Transverse colon (tissue), 4 donors: Measurements from ENCODE around the gene GJB2. TPM values are rescaled to one million over a fixed set of nuclear protein-coding genes. Genes with fewer than 3 reads are reported as not detected.

ENCODE experiments used
- DNase-seq: peaks from one replicate; pipeline ENCODE4 v3.0.0-alpha.2; 2019
- H3K27ac ChIP-seq, 4 donors: fragments of 200-600 bp; sonication (generic); 2 replicates each; pipeline ENCODE4 v1.5.1; 2016 to 2018; ENCODE audit warnings: inconsistent platforms in 4 of 4
- H3K27me3 ChIP-seq: fragments of 200-600 bp; sonication (generic); 2 replicates; pipeline ENCODE4 v1.5.1; 2017; ENCODE audit warnings: inconsistent platforms
- H3K36me3 ChIP-seq, 4 donors: fragments of 200-600 bp; sonication (generic); 2 replicates each; pipeline ENCODE4 v1.5.1; 2017 to 2019; ENCODE audit warnings: inconsistent platforms in 4 of 4
- H3K4me1 ChIP-seq, 4 donors: fragments of 200-600 bp; sonication (generic); 2 replicates each; pipeline ENCODE4 v1.5.1; 2017 to 2020; ENCODE audit warnings: inconsistent platforms in 4 of 4
- H3K4me3 ChIP-seq, 4 donors: fragments of 200-600 bp; sonication (generic); 1 replicate in 1 of 4; 2 replicates in 3 of 4; pipeline versions ENCODE4 v1.5.1 to v1.6.1; 2017 to 2019; ENCODE audit warnings: inconsistent platforms in 4 of 4
- H3K9me3 ChIP-seq, 2 donors: fragments of 200-600 bp; sonication (generic); 2 replicates each; pipeline ENCODE4 v1.5.1; 2017 to 2019; ENCODE audit warnings: inconsistent platforms in 2 of 2
- EP300 ChIP-seq: sonication (generic); formaldehyde crosslinking; IDR thresholded peaks from one replicate; pipeline ENCODE4 v1.6.1; 2017; ENCODE audit warnings: antibody characterized with exemption, low read depth
- POLR2A ChIP-seq: fragments of 450-650 bp; IDR thresholded peaks from one replicate; pipeline ENCODE4 v1.6.1; 2016; ENCODE audit warnings: antibody characterized with exemption, mild to moderate bottlenecking, moderate library complexity
- POLR2AphosphoS5 ChIP-seq, 3 donors: sonication (generic); formaldehyde crosslinking; IDR thresholded peaks; one replicate each; pipeline ENCODE4 v1.6.1; 2016; ENCODE audit warnings: antibody characterized with exemption in 3 of 3
- WGBS, 2 donors: methylation state at CpG; one replicate each; pipeline ENCODE4 v1.1.5; 2018; ENCODE audit warnings: low coverage in 1 of 2; 5-methylcytosine and 5-hydroxymethylcytosine counted together
- in situ Hi-C, 4 donors: fragments of 200-750 bp; cut with MboI; loops; one replicate each; pipeline versions ENCODE4 v1.15.0 to v1.15.1; 2017; ENCODE audit warnings: low sequenced_read_pairs in 3 of 4, low pct_ligation_motif_present in 1 of 4, low pct_unique_long_range_greater_than_20kb in 1 of 4
- intact Hi-C: fragments of 100-400 bp; cut with DNase I; formaldehyde crosslinking; loops from one replicate; pipeline ENCODE4 v1.15.1; 2023; ENCODE audit warnings: low total_unique reads
- total RNA-seq, 4 donors: library from RNA; depleted of rRNA; stranded (reverse); fragments of >200 nt; gene quantifications; one replicate each; pipeline ENCODE4 v1.1.0, GENCODE V29; 2016
- TF ChIP-seq, protein P1 (sequence below), 5 experiments: fragments of 200-600 bp in 3 of 5; fragments of 450-650 bp in 2 of 5; sonication (generic) in 3 of 5; IDR thresholded peaks; 1 replicate in 2 of 5; 2 replicates in 3 of 5; pipeline ENCODE4 v1.5.1; 2016 to 2017; ENCODE audit warnings: antibody characterized with exemption in 5 of 5, inconsistent platforms in 3 of 5, mild to moderate bottlenecking in 2 of 5, moderate library complexity in 1 of 5

Gene GJB2
- total RNA-seq, 4 donors from 2014 or later, result 5.0 to 38.4 (median 25.9) TPM

- Histone ChIP-seq H3K4me1 (no peaks in the 10 kb centered on the region), H3K4me3 (no peak overlapping the region), H3K27ac (no peak overlapping the region), H3K27me3 (peaks cover 60% of the 10 kb centered on the region), H3K9me3 (no peaks in the 10 kb centered on the region), H3K36me3 (no peaks in the 10 kb centered on the region)
- in situ Hi-C loops (loop anchor here in 1 of 4 donors (25.0 kb wide), 1 partner anchor 214 kb away; no protein-coding TSS in a partner anchor), intact Hi-C loops (no loop called here)
- 85% methylated on average over 11 of the region's 11 CpGs; no CpG with 5 or more reads in 1 of the 2 donors for WGBS, 2 donors
- TF ChIP-seq, protein P1, sequence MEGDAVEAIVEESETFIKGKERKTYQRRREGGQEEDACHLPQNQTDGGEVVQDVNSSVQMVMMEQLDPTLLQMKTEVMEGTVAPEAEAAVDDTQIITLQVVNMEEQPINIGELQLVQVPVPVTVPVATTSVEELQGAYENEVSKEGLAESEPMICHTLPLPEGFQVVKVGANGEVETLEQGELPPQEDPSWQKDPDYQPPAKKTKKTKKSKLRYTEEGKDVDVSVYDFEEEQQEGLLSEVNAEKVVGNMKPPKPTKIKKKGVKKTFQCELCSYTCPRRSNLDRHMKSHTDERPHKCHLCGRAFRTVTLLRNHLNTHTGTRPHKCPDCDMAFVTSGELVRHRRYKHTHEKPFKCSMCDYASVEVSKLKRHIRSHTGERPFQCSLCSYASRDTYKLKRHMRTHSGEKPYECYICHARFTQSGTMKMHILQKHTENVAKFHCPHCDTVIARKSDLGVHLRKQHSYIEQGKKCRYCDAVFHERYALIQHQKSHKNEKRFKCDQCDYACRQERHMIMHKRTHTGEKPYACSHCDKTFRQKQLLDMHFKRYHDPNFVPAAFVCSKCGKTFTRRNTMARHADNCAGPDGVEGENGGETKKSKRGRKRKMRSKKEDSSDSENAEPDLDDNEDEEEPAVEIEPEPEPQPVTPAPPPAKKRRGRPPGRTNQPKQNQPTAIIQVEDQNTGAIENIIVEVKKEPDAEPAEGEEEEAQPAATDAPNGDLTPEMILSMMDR (IDR thresholded peaks at IDR 0.05), result no peak
- TF ChIP-seq POLR2AphosphoS5 (IDR thresholded peaks at IDR 0.05) (no peak), POLR2A (no peak), EP300 (no peak)
- no peak for DNase-seq
Measured at GRCh38 chr13:20151612-20152011, 41.1 kb downstream of the GJB2 start.

- Histone ChIP-seq H3K27me3 (peaks cover 57% of the 10 kb centered on the region), H3K9me3 (no peaks in the 10 kb centered on the region), H3K27ac (no peak overlapping the region), H3K4me1 (no peaks in the 10 kb centered on the region), H3K36me3 (no peaks in the 10 kb centered on the region), H3K4me3 (no peak overlapping the region)
- intact Hi-C loops, result no loop called here
- DNase-seq, result no peak
- 77% methylated on average over 4 to 6 of the region's 6 CpGs for WGBS, 2 donors
- TF ChIP-seq POLR2AphosphoS5 (IDR thresholded peaks at IDR 0.05), result no peak
- TF ChIP-seq POLR2A, result no peak
- no peak for TF ChIP-seq EP300
- TF ChIP-seq, protein P1 (IDR thresholded peaks at IDR 0.05), result no peak
- in situ Hi-C loops, result loop anchor here in 1 of 4 donors (25.0 kb wide), 1 partner anchor 214 kb away; no protein-coding TSS in a partner anchor
Measured at GRCh38 chr13:20151016-20151415, 41.7 kb downstream of the GJB2 start.

DNA sequence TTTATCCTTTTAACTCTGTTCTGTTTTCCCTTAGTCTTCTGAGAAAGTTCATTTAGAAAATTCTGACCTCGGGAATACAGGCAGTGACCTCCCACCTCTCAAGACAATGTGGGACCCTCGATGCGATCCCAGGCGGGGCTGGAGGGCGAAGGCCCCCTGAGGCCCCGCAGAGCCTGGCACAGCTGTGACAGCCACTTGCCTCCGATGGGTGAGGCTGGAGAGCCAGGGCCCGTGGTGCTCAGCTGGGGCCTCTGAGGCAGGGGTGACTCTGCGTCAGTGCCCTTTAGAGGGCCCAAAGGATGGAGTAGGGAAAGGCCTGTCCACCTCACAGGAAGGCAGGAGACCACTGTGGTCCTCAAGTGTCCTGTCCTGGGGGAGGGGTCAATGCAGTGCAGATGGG lies 42.2 kb downstream of the GJB2 start:
- Histone ChIP-seq H3K27ac (no peak overlapping the region), H3K9me3 (no peaks in the 10 kb centered on the region), H3K4me3 (no peak overlapping the region), H3K4me1 (no peaks in the 10 kb centered on the region), H3K27me3 (peaks cover 57% of the 10 kb centered on the region), H3K36me3 (no peaks in the 10 kb centered on the region)
- no peak for TF ChIP-seq POLR2AphosphoS5 (IDR thresholded peaks at IDR 0.05)
- TF ChIP-seq, protein P1 (IDR thresholded peaks at IDR 0.05), result no peak
- TF ChIP-seq POLR2A, result no peak
- no peak for TF ChIP-seq EP300
- DNase-seq, result no peak
- intact Hi-C loops, result no loop called here
- WGBS, 2 donors, result 67% methylated on average over 9 of the region's 9 CpGs; no CpG with 5 or more reads in 1 of the 2 donors
- in situ Hi-C loops, result loop anchor here in 1 of 4 donors (25.0 kb wide), 1 partner anchor 213 kb away; no protein-coding TSS in a partner anchor

DNA sequence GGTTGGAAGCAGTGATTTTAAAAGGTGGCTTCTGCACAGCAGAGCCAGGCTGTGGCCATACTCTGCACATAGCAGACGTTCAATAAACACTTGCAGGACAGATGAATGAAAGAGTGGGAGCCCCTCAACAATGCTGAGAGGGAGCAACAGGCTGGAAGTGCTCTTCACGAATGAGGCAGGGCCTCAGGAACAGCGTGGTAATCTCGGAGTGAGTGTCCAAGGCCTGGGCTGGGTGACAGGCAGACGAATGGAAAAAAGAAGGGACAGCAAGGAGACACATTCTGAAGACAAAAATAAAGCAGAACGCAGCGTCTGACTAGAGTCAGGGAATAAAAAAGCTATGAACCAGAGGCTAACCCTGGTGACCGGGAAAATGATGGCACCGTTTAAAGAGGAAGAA lies 43.0 kb downstream of the GJB2 start:
- intact Hi-C loops, result no loop called here
- no peak for DNase-seq
- WGBS, 2 donors, result 66 to 70% methylated on average over 8 to 9 of the region's 9 CpGs
- Histone ChIP-seq H3K27ac (no peak overlapping the region), H3K36me3 (no peaks in the 10 kb centered on the region), H3K9me3 (no peaks in the 10 kb centered on the region), H3K4me1 (no peaks in the 10 kb centered on the region), H3K27me3 (peaks cover 53% of the 10 kb centered on the region), H3K4me3 (no peak overlapping the region)
- no peak for TF ChIP-seq EP300
- TF ChIP-seq, protein P1 (IDR thresholded peaks at IDR 0.05), result no peak
- TF ChIP-seq POLR2AphosphoS5 (IDR thresholded peaks at IDR 0.05), result no peak
- TF ChIP-seq POLR2A, result no peak
- in situ Hi-C loops, result loop anchor here in 1 of 4 donors (25.0 kb wide), 1 partner anchor 212 kb away; no protein-coding TSS in a partner anchor
